ENCODE results near the gene EFNA4.

The EFNA4 gene

GRCh38 chr1:155052439-155053395 is 10.8 kb upstream of the EFNA4 start:
- no peak for DNase-seq

DNA sequence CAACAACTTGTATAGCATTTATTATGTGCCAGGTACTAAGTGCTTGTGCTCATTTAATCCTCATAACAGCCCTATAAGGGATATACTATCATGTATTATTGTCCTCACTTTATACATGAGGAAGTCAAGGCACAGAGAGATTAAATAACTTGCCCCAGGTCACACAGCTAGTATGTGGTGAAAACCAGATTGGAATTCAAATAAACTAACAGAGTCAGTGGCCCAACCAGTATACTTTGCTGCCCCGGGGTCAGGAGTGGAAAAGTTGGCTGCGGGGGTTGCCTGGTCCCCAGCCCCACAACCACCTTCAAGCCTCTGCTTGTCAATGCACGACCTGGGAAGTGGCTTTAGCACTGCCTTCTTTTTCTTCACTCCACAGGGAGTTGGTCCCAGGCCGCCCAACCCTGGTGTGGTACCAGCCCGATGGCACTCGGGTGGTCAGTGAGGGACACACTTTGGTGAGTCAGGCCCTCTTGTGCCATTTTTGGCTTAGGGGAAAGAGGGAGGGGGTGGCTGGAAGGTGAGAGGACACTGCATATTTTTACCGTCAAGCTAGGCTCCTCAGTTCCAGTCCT is 9.9 kb upstream of the EFNA4 start:
- no peak for DNase-seq

GRCh38 chr1:155057104-155057503 is 6.4 kb upstream of the EFNA4 start:
- DNase-seq, result no peak

DNA sequence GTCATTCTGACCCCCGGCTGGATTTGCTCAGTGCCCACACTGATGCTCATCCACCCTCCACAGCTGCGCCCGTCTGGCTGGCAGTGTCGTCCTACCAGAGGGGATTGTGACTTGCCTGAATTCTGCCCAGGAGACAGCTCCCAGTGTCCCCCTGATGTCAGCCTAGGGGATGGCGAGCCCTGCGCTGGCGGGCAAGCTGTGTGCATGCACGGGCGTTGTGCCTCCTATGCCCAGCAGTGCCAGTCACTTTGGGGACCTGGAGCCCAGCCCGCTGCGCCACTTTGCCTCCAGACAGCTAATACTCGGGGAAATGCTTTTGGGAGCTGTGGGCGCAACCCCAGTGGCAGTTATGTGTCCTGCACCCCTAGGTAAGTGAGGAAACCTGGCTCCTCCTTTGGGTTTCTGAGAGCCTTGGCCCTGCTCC is 5.7 kb upstream of the EFNA4 start:
- no peak for DNase-seq

DNA sequence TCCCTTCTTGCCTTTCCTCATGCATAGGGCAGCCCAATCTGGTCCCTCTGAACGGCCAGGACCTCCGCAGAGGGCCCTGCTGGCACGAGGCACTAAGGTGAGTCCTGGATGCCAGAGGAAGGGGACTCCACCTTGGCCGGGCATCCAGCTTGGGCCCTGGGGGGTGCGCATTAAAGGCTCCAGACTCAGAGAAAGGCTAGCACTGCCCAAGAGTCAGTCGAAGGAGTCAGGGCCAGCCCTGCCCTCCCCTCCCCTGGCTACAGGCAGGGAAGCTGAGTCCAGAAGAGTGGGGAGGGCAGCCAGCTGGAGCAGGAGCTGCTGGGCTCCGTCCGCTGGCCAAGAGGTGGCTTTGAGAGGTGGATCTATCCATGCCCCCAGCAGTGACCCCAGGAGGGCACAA is 2.8 kb upstream of the EFNA4 start:
- DNase-seq, result no peak

GRCh38 chr1:155061381-155062150 is 2.0 kb upstream of the EFNA4 start:
- DNase-seq, result peak; percentile 96

DNA sequence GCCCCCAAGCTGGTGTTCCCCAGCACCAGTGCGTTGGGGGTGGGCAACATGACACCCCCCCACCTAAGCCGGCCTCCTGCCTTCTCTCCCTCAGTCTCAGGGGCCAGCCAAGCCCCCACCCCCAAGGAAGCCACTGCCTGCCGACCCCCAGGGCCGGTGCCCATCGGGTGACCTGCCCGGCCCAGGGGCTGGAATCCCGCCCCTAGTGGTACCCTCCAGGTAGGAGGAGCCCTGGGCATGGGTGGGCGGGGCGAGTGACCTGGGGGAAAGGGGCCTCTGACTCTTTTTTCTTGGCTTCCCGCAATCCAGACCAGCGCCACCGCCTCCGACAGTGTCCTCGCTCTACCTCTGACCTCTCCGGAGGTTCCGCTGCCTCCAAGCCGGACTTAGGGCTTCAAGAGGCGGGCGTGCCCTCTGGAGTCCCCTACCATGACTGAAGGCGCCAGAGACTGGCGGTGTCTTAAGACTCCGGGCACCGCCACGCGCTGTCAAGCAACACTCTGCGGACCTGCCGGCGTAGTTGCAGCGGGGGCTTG is 1.3 kb upstream of the EFNA4 start:
- DNase-seq, result peak; percentile 63

DNA sequence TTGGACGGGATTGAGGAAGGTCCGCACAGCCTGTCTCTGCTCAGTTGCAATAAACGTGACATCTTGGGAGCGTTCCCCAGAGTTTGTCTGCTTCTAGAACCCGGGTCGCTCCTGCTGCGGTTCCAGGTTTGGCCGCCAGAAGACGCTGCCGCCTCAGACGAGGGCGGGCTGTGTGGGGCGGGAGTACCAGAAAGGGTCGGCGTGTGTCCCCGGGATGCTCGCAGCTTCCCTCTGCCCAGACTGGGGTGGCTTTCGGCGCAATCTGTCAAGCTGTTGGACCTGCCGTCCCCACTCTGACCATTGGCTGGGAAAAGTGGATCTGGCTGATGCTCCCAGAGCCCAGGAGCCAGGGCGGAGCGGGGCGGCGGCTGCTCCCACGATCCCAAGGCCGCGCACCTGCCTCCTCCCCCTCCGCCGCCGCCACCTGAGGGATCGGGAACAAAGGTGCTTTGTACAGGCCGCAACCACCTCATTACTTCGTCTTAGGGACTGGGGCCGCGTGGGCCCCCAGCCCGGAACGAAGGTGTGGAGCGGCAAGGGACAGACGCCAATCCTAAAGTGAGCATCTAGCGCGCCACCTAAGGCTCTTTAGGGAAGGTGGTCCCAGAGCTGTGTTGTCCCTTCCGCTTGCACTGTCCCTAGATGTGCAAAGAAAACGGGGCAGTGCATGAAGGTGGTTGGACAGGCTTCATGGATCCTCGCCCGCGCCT is 683 bp upstream of the EFNA4 start:
- peak; percentile 91 for DNase-seq

DNA sequence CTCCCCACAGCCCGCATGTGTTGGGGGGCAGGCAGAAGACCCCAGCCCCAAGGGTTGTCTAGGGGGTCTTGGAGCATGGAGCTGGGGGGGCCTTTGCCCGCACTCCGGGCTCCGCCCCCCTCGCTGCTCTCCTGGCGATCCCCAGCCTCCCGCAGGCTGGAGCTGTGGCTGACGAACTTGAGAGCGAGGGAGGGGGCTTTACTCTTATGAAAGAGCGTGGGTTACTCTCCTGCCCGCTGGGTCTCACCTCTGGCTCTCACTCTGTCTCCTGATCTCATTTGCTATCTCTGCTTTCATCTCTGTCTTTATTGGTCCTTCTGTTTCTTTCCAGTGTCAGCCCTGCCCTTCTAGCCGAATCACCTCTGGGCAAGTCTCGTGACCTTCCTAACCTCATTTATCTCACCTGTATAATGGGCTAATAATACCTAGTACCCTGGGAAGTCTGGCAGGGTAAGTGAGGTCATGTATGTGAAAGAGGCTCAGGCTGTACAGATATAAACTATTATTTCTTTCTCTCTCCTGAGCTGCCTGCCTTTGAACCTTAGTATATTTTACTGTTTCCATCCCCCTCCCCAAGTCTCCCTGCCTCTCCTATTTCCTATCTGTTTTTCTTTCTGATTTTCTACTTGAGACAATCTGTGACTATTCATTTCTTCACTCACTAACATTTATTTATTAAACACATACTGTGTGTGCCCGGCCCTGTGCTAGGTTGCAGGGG is 731 bp downstream of the EFNA4 start:
- DNase-seq, result no peak

DNA sequence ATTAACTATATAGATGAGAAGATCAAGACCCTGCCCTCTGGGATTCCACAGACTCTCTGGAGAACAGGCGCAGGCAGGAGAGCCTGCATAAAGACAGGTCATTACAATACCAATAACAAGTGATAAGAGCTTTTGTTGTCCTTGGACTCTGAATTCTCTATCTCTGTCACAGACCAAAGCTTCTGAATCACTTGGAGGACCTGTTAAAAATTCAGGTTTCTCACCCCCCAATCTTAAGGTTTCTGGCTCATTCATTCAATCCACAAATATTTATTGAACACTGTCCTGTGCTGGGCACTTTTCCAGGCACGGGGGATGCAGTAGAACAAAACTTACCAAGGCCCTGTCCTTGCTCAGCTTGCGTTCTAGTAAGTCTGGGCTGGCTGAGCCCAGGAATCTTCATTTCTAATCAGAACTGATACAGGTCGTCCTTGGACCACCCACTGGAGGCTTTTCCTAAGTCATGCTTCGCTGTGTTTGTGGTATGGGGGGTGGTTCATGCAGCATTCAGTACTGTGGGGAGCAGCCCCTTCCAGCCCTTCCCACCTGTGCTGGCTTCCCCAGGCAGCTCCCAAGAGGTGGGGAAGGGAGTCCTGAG is 1.4 kb downstream of the EFNA4 start:
- DNase-seq, result no peak

DNA sequence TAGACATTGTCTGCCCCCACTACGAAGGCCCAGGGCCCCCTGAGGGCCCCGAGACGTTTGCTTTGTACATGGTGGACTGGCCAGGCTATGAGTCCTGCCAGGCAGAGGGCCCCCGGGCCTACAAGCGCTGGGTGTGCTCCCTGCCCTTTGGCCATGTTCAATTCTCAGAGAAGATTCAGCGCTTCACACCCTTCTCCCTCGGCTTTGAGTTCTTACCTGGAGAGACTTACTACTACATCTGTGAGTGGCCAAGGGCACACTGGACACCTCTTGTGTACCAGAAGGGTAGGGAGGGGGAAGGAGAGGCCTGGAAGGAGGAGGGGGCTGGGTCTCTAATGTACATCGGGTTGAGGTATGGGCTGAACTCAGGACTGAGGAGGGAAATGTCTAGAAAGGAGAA is 3.2 kb downstream of the EFNA4 start:
- DNase-seq, result no peak

DNA sequence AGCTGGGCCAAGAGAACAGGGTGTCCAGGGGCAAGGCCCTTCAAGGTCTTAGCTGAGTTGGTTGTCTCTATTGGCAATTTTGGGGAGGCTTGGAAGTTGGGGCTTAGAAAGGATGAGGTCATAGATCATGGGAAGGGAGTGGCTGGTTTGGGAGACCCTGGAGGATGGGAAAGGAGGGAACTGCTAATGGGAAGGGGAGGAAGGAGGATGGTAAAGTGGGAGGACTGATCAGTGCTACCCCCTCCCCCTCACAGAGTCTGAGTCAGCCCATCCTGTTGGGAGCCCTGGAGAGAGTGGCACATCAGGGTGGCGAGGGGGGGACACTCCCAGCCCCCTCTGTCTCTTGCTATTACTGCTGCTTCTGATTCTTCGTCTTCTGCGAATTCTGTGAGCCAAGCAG is 5.1 kb downstream of the EFNA4 start:
- DNase-seq, result no peak

DNA sequence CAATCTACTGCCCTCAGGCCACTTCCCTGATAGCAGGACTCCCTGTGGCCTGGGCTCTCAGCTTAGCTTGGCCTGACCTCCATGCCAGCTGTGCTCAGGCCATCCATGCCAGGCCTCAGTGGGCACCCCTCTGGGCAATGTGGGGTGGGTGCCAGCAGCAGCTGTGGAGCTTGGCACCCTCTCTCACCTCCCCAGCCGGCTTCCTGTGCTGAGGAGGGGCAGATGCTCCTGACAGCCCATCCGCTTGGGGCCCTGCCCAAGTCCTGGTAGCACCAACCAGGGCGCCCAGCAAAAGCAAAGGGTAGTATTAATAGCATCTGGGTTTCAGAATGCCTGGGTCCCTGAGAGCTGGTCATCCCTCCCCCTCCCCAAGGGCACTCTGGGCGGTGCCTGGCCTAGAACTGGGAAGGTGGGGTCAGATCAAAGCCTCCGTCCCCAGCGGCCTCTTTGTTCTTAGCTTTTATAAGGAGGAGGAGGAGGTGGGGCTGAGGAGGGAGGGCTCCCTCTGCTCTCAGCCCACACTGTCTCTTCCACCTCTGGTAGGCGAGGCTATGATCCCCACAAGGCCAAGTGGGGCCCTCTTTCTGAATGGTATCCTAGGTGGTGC is 6.1 kb downstream of the EFNA4 start:
- peak; percentile 74 for DNase-seq

GRCh38 chr1:155070158-155070621 is 6.7 kb downstream of the EFNA4 start:
- DNase-seq, result no peak

GRCh38 chr1:155070721-155071569 is 7.4 kb downstream of the EFNA4 start:
- DNase-seq, result peak; percentile 91

- peak; percentile 74 for DNase-seq
These were observed 8.2 kb downstream of the EFNA4 start for GRCh38 chr1:155071701-155072100.

DNA sequence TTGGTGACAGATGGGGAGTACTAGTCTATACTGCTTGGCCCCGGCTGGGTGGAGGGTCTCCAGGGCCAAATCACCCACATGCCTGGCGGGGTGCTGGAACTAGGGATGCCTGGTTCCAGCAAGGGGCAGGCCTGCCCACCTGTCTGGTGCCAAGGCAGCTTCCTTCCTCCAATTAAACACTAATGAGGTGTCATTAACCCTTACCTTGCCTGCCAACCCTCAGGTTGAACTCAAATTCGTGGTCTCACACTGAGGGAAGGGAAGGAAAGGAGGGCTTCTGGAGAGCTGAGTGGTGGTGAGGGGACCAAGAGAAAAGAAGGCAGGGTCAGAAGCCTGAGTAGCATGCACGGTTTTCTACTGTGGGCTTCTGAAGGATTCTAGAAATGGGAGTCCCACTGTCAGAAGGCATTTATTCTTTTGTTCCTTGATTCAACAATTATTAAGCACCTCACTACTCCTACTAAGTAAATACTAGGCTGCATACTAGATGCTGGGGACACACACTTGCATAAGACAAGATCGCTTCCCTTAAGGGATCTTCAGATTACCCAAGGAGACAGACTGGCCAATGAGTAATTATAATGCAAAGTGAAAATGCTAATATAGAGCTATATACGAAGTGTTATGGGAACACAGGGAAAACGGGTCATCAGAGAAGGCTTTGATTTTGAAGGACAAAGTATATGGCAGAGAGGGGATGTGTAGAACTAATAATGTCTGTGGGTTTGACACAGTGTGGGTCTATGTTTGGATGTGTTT is 9.2 kb downstream of the EFNA4 start:
- DNase-seq, result no peak

- DNase-seq, result no peak
These were observed 10.1 kb downstream of the EFNA4 start for GRCh38 chr1:155073377-155074242.

Measured in retina (tissue), 1 donor.